ENCODE data around the gene GNL1.

Gene GNL1

GRCh38 chr6:30511169-30511546 lies 45.1 kb downstream of the GNL1 start:
- H3K4me2 ChIP-seq (ENCODE audit: low read length), result no peak overlapping the region
- H3K4me3 ChIP-seq (ENCODE audit: low read depth, low read length, poor library complexity, severe bottlenecking), result no peak overlapping the region
- H2AFZ ChIP-seq (ENCODE audit: low read length), result no peak overlapping the region
- H3K27me3 ChIP-seq (ENCODE audit: insufficient read depth, low read length), result no peaks in the 10 kb centered on the region
- no peaks in the 10 kb centered on the region for H3K36me3 ChIP-seq (ENCODE audit: insufficient read depth, low read length)
- H3K4me1 ChIP-seq (ENCODE audit: insufficient read depth, low read length, severe bottlenecking), result peaks cover 37% of the 10 kb centered on the region
- H3K27ac ChIP-seq (ENCODE audit: low read depth, low read length, poor library complexity, severe bottlenecking), result no peak overlapping the region
- no peaks in the 10 kb centered on the region for H4K20me1 ChIP-seq (ENCODE audit: insufficient read depth, low read length)
- H3K79me2 ChIP-seq (ENCODE audit: insufficient read depth, low read length), result no peaks in the 10 kb centered on the region
- TF ChIP-seq CTCF (IDR thresholded peaks at IDR 0.05; ENCODE audit: low read length), result no peak
- no peaks in the 10 kb centered on the region for H3K9me2 ChIP-seq (ENCODE audit: low read depth, low read length)
- no peaks in the 10 kb centered on the region for H3F3A ChIP-seq (ENCODE audit: insufficient read depth, low read length)
- no peaks in the 10 kb centered on the region for H3K9me3 ChIP-seq (ENCODE audit: low read length)
- no peak overlapping the region for H3K9ac ChIP-seq (ENCODE audit: low read length)

GRCh38 chr6:30510419-30511168 lies 45.7 kb downstream of the GNL1 start:
- Histone ChIP-seq H4K20me1 (ENCODE audit: insufficient read depth, low read length) (no peaks in the 10 kb centered on the region), H3K36me3 (ENCODE audit: insufficient read depth, low read length) (no peaks in the 10 kb centered on the region), H2AFZ (ENCODE audit: low read length) (no peak overlapping the region), H3K27me3 (ENCODE audit: insufficient read depth, low read length) (no peaks in the 10 kb centered on the region), H3F3A (ENCODE audit: insufficient read depth, low read length) (no peaks in the 10 kb centered on the region), H3K79me2 (ENCODE audit: insufficient read depth, low read length) (no peaks in the 10 kb centered on the region), H3K9me3 (ENCODE audit: low read length) (no peaks in the 10 kb centered on the region), H3K9me2 (ENCODE audit: low read depth, low read length) (no peaks in the 10 kb centered on the region), H3K4me3 (ENCODE audit: low read depth, low read length, poor library complexity, severe bottlenecking) (no peak overlapping the region), H3K9ac (ENCODE audit: low read length) (no peak overlapping the region), H3K4me2 (ENCODE audit: low read length) (no peak overlapping the region), H3K27ac (ENCODE audit: low read depth, low read length, poor library complexity, severe bottlenecking) (no peak overlapping the region), H3K4me1 (ENCODE audit: insufficient read depth, low read length, severe bottlenecking) (peaks cover 32% of the 10 kb centered on the region)
- TF ChIP-seq CTCF (IDR thresholded peaks at IDR 0.05; ENCODE audit: low read length) (no peak), EZH2 (IDR thresholded peaks at IDR 0.05; ENCODE audit: borderline replicate concordance, low read length) (no peak)

- Histone ChIP-seq H3K9me2 (ENCODE audit: low read depth, low read length) (no peaks in the 10 kb centered on the region), H3K4me2 (ENCODE audit: low read length) (peak overlapping the region; percentile 50), H3K4me1 (ENCODE audit: insufficient read depth, low read length, severe bottlenecking) (peaks cover 32% of the 10 kb centered on the region), H4K20me1 (ENCODE audit: insufficient read depth, low read length) (no peaks in the 10 kb centered on the region), H3K27me3 (ENCODE audit: insufficient read depth, low read length) (no peaks in the 10 kb centered on the region), H3K9me3 (ENCODE audit: low read length) (no peaks in the 10 kb centered on the region), H3K36me3 (ENCODE audit: insufficient read depth, low read length) (no peaks in the 10 kb centered on the region), H3F3A (ENCODE audit: insufficient read depth, low read length) (no peaks in the 10 kb centered on the region), H3K27ac (ENCODE audit: low read depth, low read length, poor library complexity, severe bottlenecking) (peak overlapping the region; percentile 57), H3K9ac (ENCODE audit: low read length) (no peak overlapping the region), H3K79me2 (ENCODE audit: insufficient read depth, low read length) (no peaks in the 10 kb centered on the region), H2AFZ (ENCODE audit: low read length) (no peak overlapping the region), H3K4me3 (ENCODE audit: low read depth, low read length, poor library complexity, severe bottlenecking) (no peak overlapping the region)
- no peak for TF ChIP-seq CTCF (IDR thresholded peaks at IDR 0.05; ENCODE audit: low read length)
Measured at GRCh38 chr6:30508890-30509736, 47.2 kb downstream of the GNL1 start.
